Memory B cell (primary cell): ENCODE data around the gene RABL6.
A peak's percentile ranks its signal among the peaks of the same experiment; 100 is the strongest.
"Not testable (repeated sequence)": the region's sequence is repeated elsewhere in the genome, so short reads cannot be mapped to it uniquely, and the experiment has no call there.

ENCODE experiments used
- ATAC-seq: fragments of 150-1000 bp; cut with Tn5 transposase; 2 replicates; pipeline ENCODE4 v1.10.0; 2021; ENCODE audit warnings: low read depth, mild to moderate bottlenecking, moderate library complexity
- DNase-seq, 2 donors: peaks; one replicate each; pipeline ENCODE4 v3.0.0; 2022; ENCODE audit warnings: low spot score in 2 of 2
- H3K27ac Mint-ChIP-seq: one replicate; pipeline ENCODE4 v1.8.0; 2022; ENCODE audit warnings: mild to moderate bottlenecking, moderate library complexity, mixed read lengths
- H3K27me3 Mint-ChIP-seq: one replicate; pipeline ENCODE4 v1.8.0; 2022; ENCODE audit warnings: mixed read lengths
- H3K36me3 Mint-ChIP-seq: one replicate; pipeline ENCODE4 v1.8.0; 2022; ENCODE audit warnings: mild to moderate bottlenecking, mixed read lengths
- H3K4me1 Mint-ChIP-seq: one replicate; pipeline ENCODE4 v1.8.0; 2022; ENCODE audit warnings: mixed read lengths
- H3K4me3 Mint-ChIP-seq: one replicate; pipeline ENCODE4 v1.8.0; 2022; ENCODE audit warnings: mild to moderate bottlenecking, moderate library complexity, mixed read lengths
- H3K9me3 Mint-ChIP-seq: one replicate; pipeline ENCODE4 v1.8.0; 2022; ENCODE audit warnings: mixed read lengths

Gene RABL6

GRCh38 chr9:136785565-136786355 is 22.0 kb upstream of the RABL6 start:
- H3K27me3 Mint-ChIP-seq, H3K36me3 Mint-ChIP-seq, DNase-seq, H3K27ac Mint-ChIP-seq, H3K9me3 Mint-ChIP-seq, H3K4me3 Mint-ChIP-seq, ATAC-seq: not testable (repeated sequence)
- peaks cover 13% of the 10 kb centered on the region for H3K4me1 Mint-ChIP-seq

GRCh38 chr9:136786451-136786850 is 21.3 kb upstream of the RABL6 start:
- ATAC-seq (no peak), DNase-seq (no peak)
- Mint-ChIP-seq H3K27ac (no peak overlapping the region), H3K4me3 (no peak overlapping the region), H3K9me3 (no peaks in the 10 kb centered on the region), H3K36me3 (no peaks in the 10 kb centered on the region), H3K4me1 (peaks cover 17% of the 10 kb centered on the region), H3K27me3 (no peaks in the 10 kb centered on the region)

DNA sequence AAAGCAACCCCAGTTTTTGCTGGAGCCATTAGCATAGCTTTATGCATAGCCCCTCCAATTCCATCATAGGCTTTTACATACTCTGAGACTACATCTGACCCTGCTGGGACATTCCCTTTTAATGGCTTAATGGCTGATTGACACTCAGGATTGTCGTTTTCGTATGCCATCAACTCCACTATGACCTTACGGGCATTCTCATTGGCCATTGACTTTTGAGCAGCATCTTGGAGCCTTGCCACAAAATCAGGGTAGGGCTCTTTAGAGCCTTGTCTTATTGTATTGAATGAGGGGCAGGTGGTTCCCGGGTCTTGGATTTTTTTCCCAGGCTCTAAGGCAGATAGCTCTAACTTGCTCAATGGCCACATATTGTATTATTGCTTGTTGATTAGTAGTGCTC is 20.8 kb upstream of the RABL6 start:
- H3K4me1 Mint-ChIP-seq, result peaks cover 17% of the 10 kb centered on the region
- not testable (repeated sequence) for H3K4me3 Mint-ChIP-seq, ATAC-seq, H3K36me3 Mint-ChIP-seq, DNase-seq, H3K9me3 Mint-ChIP-seq, H3K27ac Mint-ChIP-seq, H3K27me3 Mint-ChIP-seq

DNA sequence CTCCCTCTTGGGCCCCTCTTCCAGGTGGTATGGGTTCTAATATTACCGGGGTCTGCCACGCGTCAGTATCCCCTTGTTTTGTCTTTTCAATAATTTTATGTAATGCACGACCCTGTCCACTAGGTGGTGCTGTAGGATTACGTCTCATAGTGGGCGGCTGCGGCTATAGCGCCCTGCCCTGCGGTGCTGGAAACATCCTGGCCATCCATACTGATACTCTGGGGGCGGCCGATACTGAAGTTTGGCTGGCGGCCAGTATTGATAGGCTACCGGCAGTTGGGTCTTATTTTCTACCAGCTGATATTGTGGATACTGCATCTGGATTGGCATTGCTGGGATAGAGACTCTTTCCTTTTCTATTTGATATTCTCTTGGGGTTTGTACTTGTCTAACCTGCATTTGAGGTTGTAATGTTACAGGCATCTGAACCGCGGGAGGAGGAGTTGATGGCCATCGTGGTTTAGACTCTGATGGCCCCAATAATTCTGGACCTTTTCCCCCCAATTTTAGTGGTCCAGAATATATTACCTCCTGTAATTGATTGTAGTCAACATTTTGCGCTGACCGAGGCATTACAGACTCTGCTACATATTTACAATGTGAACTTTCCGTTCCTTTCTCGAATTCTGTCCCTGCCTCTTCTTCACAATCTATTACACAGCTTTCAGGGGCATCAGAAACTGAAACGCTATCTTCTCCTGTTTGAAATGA is 19.9 kb upstream of the RABL6 start:
- H3K4me1 Mint-ChIP-seq, result peaks cover 17% of the 10 kb centered on the region
- H3K27ac Mint-ChIP-seq, result no peak overlapping the region
- H3K4me3 Mint-ChIP-seq, result no peak overlapping the region
- no peaks in the 10 kb centered on the region for H3K27me3 Mint-ChIP-seq
- H3K36me3 Mint-ChIP-seq, result no peaks in the 10 kb centered on the region
- DNase-seq (peak; percentile 70 to 82), ATAC-seq (no peak)
- no peaks in the 10 kb centered on the region for H3K9me3 Mint-ChIP-seq

DNA sequence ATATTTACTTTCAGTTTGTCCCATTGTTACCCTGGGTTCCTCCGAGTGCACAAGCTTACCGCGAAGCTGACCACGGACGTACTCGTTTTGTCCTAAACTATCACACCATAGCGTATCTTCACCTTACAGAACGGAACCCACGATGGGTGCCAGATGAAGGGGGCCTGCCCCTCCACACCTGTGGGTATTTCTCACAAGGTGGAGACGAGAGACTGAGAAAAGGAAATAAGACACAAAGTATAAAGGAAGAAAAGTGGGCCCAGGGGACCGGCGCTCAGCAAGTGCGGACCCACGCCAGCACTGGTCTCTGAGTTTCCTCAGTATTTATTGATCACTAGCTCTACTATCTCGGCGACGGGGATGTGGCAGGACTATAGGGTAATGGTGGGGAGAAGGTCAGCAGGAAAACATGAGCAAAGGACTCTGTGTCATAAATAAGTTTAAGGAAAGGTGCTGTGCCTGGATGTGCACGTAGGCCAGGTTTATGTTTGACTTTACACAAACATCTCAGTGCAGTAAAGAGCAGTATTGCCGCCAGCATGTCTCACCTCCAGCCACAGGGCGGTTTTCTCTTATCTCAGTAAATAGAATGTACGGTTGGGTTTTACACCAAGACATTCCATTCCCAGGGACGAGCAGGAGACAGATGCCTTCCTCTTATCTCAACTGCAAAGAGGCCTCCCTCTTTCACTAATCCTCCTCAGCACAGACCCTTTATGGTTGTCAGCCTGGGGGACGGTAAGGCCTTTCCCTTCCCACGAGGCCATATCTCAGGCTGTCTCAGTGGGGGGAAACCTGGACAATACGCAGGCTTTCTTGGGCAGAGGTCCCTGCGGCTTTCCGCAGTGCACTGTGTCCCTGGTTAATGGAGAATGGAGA is 18.9 kb upstream of the RABL6 start:
- H3K9me3 Mint-ChIP-seq, ATAC-seq, H3K27me3 Mint-ChIP-seq, H3K4me3 Mint-ChIP-seq, DNase-seq, H3K36me3 Mint-ChIP-seq, H3K27ac Mint-ChIP-seq: not testable (repeated sequence)
- peaks cover 17% of the 10 kb centered on the region for H3K4me1 Mint-ChIP-seq

DNA sequence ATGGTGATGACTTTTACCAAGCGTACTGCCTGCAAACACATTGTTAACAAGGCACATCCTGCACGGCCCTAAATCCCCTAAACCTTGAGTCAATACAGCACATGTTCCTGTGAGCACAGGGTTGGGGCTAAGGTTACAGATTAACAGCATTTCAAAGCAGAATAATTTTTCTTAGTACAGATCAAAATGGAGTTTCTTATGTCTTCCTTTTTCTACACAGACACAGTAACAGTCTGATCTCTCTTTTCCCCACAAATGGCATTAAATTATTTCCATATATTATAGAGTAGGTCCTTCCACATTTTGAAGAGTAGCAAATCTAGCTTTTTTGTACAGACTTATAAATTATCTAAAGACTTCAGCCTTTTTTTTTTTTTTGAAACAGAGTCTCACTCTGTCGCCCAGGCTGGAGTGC is 18.2 kb upstream of the RABL6 start:
- Mint-ChIP-seq H3K36me3 (no peaks in the 10 kb centered on the region), H3K4me1 (peaks cover 16% of the 10 kb centered on the region), H3K4me3 (no peak overlapping the region), H3K27me3 (no peaks in the 10 kb centered on the region), H3K9me3 (no peaks in the 10 kb centered on the region), H3K27ac (no peak overlapping the region)
- ATAC-seq (no peak), DNase-seq (no peak)

DNA sequence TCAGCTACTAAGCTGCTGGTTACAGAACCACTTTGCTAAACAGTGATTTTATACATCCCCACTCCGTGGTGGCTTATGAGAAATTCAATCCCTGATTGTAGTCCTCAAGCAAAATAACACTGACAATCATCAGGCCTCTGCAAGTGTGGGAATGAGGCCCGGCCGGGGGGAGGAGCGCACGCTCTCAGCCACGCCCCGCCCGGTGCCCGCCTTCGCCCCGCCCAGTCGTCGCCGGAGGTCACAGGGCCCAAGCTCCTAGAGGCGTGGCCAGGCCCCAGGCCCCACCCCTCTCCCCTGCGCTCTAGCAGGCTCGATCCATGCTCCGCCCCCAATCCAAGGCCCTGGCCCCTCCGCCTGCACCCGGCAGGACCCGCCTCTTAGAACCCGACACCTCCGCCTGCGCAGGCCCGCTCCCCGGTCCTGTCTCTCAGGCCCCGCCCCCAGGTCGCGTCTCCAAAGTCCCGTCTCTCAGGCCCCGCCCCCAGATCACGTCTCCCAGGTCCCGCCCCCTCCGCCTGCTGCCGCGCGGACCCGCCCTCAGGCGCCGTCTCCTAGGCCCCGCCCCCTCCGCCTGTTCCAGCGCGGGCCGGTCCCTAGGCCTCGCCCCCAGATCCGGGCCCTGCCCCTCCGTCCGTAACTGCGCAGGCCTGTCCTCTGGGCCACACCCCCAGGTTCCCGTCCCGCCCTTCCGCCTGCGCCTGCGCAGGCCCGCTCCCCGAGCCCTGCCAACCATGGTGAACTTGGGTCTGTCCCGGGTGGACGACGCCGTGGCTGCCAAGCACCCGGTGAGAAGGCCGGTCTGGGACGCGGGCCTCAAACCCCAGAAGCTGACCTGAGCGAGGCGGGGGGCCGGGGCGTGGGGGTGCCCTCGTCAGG is 16.9 kb upstream of the RABL6 start, which contains the start of gene TMEM141:
TMEM141 (plus strand) TSS at position 705 of the 876 bp plus-strand sequence; CDS start at position 732, 27 bp downstream.
- no peaks in the 10 kb centered on the region for H3K36me3 Mint-ChIP-seq
- H3K9me3 Mint-ChIP-seq, result no peaks in the 10 kb centered on the region

DNA sequence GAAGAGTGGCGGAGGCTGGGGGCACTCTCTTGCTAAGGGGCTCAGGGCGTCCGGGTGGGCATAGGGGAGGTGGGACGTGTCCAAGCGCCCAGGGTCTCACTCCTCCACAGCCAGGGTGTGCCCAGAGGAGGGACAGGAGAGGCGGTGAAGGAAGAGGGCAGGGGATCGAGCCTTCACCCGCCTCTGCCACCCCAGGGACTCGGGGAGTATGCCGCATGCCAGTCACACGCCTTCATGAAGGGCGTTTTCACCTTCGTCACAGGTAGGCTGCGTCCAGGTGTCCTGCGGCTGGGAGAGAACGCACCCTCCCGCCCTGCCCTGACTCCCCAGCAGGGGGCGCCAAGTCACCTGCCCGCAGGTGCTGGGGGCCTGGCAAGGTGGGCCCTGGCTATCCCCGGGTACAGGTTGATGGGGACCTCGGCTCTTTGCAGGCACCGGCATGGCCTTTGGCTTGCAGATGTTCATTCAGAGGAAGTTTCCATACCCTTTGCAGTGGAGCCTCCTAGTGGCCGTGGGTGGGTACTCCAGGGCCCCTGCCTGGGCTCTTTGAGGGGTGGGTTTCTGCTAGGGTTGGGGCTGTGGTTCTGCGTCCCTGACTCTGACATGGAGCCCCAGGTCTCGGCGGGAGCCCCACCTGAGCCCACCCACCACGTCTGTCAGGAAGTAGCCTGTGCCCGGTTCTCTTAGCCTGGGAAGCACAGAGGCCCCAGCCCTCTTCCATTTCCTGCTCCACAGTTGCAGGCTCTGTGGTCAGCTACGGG is 16.1 kb upstream of the RABL6 start:
- Mint-ChIP-seq H3K27ac (peak overlapping the region; percentile 98), H3K36me3 (no peaks in the 10 kb centered on the region), H3K9me3 (no peaks in the 10 kb centered on the region), H3K27me3 (no peaks in the 10 kb centered on the region), H3K4me1 (peaks cover 12% of the 10 kb centered on the region), H3K4me3 (peak overlapping the region; percentile 91)
- DNase-seq (peak; percentile 77 to 78), ATAC-seq (peak; percentile 41)

More for the DNA sequence above, 16.9 kb upstream of the RABL6 start, which contains the start of gene TMEM141:
- peak within 1 kb of the TSS; percentile 91 for H3K4me3 Mint-ChIP-seq
- no peaks in the 10 kb centered on the region for H3K27me3 Mint-ChIP-seq
- peaks cover 12% of the 10 kb centered on the region for H3K4me1 Mint-ChIP-seq
- DNase-seq (peak; percentile 99), ATAC-seq (peak; percentile 80)
- H3K27ac Mint-ChIP-seq, result peak within 1 kb of the TSS; percentile 98

DNA sequence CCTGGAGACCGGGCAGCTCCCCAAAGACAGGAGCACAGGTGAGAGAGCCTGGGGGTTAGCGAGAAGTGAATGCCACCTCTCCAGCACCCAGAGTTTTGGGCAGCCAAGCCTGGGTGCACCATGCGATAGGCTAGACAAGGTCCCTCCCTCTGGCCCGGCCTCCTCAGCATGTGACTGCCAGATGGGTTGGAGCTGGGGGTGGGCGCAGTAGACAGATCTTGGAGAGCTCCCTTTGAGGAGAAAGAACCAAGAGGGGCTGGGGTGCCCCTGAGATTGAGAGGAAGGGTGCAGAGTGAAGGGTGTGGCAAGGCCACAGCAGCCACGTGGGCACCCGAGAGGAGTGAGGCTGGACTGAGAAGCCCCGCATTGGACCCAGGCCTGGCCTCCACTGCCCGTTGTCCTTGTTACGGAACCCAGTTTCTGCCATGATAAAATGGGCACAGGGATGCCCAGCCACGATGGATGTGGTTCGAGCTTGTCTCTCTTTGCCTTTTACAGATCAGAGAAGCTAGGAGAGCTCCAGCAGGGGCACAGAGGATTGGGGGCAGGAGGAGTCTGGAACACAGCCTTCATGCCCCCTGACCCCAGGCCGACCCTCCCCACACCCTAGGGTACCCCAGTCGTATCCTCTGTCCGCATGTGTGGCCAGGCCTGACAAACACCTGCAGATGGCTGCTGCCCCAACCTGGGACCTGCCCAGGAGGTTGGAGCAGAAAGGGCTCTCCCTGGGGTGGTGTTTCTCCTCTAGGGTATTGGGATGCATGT is 15.2 kb upstream of the RABL6 start:
- ATAC-seq, result no peak
- Mint-ChIP-seq H3K27ac (peak overlapping the region; percentile 98), H3K4me1 (peaks cover 11% of the 10 kb centered on the region), H3K27me3 (no peaks in the 10 kb centered on the region), H3K9me3 (no peaks in the 10 kb centered on the region), H3K4me3 (no peak overlapping the region), H3K36me3 (no peaks in the 10 kb centered on the region)
- DNase-seq, result no peak

DNA sequence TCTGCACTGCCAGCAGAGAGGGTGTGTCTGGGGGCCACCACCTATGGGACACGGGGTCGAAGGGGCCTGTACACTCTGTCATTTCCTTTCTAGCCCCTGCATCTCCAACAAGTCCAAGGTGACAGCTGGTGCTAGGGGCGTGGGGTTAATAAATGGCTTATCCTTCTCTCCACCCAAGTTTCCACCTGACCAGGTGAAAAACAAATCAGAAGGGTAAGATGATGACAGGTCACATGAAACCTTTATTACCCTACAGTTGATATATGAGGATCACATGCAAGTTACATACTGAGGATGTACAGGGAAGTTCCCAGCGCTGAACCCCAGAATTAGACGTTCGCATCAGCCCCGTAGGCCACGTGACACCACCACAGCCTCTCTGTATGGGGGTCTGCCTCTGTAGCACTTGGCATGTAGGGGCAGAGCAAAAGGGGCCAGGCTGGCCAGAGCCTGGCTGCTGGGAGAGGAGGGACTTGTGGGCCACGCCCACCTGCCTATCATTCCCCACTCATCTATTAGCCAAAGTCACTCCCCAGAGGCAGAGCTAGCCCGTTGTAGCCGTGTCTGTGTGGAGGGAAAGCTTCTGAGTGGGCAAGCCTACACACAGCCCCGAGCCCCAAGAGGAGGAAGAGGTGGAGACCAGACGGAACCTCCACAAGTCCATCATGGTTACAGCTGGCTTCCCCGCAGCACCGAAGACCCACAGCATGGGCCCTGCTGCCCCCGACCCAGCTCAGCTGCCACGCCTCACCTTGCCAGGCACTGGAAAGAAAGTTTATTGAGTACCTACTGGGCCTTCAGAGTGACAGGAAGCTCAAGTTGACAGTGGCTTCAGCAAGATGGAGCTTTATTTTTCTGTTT is 14.4 kb upstream of the RABL6 start:
- no peaks in the 10 kb centered on the region for H3K36me3 Mint-ChIP-seq
- H3K27ac Mint-ChIP-seq, result no peak overlapping the region
- no peak overlapping the region for H3K4me3 Mint-ChIP-seq
- H3K9me3 Mint-ChIP-seq, result no peaks in the 10 kb centered on the region
- no peak for DNase-seq
- peaks cover 4% of the 10 kb centered on the region for H3K4me1 Mint-ChIP-seq
- H3K27me3 Mint-ChIP-seq, result no peaks in the 10 kb centered on the region
- no peak for ATAC-seq

GRCh38 chr9:136794281-136794999 is 13.3 kb upstream of the RABL6 start:
- Mint-ChIP-seq H3K9me3 (no peaks in the 10 kb centered on the region), H3K4me1 (peaks cover 4% of the 10 kb centered on the region), H3K27ac (no peak overlapping the region), H3K36me3 (no peaks in the 10 kb centered on the region), H3K4me3 (no peak overlapping the region), H3K27me3 (no peaks in the 10 kb centered on the region)
- DNase-seq (no peak), ATAC-seq (no peak)
